Dedifferentiated amniotic fluid mesenchymal stem cell (primary cell): Measurements from ENCODE around the gene SHISAL2A.

Source experiments
- DNase-seq: peaks from one replicate; pipeline ENCODE4 v3.0.0-alpha.2; 2016; ENCODE audit errors: extremely low spot score

Gene SHISAL2A

GRCh38 chr1:52632732-52633290 is at the start of gene SHISAL2A:
Gene SHISAL2A (plus strand): TSS chr1:52633168. CDS start chr1:52633494, 326 bp downstream.
- DNase-seq, result no peak

DNA sequence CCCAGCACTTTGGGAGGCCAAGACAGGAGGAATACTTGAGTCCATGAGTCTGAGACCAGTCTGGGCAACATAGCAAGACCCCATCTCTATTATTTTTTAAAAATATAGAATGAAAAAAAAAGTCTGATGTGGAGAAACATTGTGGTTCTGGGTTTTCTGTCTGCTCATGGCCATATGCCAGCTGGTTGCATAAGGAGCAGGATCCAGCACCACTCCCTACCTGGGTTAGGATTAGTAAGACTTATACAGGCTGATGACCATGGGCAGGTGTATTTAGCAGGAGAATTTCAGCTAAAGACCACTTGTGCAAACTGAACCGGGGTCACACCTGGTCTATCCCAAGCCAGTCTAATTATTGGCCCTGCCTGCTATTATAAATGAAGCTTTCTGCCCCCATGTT is 47.5 kb upstream of the SHISAL2A start:
- no peak for DNase-seq

GRCh38 chr1:52588027-52588426 is 44.9 kb upstream of the SHISAL2A start:
- DNase-seq, result no peak

- DNase-seq, result no peak
Measured at GRCh38 chr1:52588535-52588934, 44.4 kb upstream of the SHISAL2A start.

DNA sequence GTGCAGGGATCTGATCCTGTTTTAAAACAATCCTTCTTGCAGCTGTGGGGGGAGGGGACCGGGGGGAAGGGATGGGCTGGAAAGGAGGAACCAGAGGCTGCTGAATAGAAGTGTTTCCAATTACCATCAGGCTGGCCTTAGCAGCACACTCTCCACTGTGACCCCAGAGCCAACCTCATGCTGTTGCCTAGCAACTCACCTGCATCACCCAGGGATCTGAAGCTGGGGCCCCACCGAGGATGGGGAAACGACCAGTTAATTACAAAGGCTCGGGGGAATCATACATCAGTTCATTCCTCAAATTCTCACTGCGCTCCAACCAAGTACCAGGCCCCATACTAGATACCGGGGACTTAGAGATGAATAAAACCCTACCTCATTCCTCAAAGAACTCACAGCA is 42.7 kb upstream of the SHISAL2A start:
- no peak for DNase-seq

GRCh38 chr1:52592637-52593323 is 40.2 kb upstream of the SHISAL2A start:
- DNase-seq, result no peak

DNA sequence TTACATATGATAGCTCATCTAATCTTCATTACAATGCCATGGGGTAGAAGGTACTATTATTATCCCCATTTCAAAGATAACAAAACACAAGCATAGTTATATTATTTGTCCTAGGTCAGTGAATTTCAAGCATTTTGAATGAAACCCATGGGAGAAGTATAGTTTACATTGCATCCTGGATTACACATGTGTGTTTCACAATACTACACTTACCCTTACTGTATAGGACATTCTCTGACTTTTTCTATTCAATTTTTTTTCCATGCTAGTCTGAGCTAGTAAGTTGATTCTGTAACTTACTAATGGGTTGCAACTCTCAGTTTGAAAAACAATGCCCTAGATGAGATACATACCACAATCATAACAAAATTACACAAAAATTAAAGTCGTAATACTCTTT is 39.5 kb upstream of the SHISAL2A start:
- DNase-seq, result no peak

- no peak for DNase-seq
Measured at GRCh38 chr1:52595061-52595460, 37.9 kb upstream of the SHISAL2A start.

DNA sequence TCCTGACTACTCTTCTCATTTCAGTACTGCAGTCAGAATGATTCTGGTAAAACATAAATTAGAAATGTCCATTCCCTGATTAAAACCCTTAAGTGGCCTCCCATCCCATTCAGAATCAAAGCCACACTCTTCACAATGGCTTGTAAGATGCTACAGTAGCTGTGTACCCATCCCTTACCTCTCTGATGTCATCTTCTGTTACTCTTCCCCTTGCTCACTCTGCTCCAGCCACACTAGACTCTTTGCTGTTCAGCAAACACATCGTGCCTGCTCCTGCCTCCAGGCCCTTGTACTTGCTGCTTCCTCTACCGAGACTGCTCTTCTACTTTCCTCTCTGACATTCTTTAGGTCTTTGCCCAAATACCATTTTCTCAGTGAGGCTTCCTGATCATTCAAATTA is 35.1 kb upstream of the SHISAL2A start:
- no peak for DNase-seq

DNA sequence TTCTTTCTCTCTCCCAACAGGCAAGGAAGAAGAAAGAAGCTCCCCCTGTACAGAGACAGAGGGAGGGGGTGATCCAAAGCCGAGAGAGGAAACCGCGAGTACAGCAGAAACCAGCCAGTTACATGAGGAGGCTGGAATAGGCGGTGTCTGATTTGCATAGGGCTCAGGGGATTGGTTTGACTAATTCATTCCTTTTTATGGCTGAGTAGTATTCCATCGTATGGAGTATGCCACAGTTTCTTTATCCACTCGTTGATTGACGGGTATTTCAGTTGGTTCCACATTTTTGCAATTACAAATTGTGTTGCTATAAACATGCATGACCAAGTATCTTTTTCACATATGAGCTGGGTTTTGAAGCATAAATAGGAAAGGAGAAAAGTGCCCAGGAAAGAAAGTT is 34.2 kb upstream of the SHISAL2A start:
- no peak for DNase-seq

DNA sequence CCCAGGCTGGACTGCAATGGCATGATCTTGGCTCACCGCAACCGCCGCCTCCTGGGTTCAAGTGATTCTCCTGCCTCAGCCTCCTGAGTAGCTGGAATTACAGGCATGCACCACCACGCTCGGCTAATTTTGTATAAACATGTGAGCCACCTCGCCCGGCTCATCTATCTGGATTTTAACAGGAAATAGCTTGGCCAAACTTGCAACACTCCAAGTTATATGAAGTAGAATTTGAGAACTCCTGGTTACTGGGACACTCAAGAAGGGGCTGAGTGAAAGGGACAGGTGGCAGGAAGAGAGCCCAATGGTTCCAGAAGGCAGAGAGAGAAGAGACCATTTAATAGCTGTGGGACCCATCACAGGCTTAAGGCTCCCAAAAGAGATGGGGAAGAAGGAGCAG is 33.7 kb upstream of the SHISAL2A start:
- DNase-seq, result no peak

GRCh38 chr1:52600533-52601179 is 32.3 kb upstream of the SHISAL2A start:
- DNase-seq, result no peak

- DNase-seq, result no peak
Measured at GRCh38 chr1:52601519-52601918, 31.4 kb upstream of the SHISAL2A start.

GRCh38 chr1:52601991-52602855 is 30.7 kb upstream of the SHISAL2A start, which contains the start of gene GPX7:
Gene GPX7 (plus strand): TSS chr1:52602371. CDS start chr1:52602410, 39 bp downstream.
- DNase-seq, result no peak

DNA sequence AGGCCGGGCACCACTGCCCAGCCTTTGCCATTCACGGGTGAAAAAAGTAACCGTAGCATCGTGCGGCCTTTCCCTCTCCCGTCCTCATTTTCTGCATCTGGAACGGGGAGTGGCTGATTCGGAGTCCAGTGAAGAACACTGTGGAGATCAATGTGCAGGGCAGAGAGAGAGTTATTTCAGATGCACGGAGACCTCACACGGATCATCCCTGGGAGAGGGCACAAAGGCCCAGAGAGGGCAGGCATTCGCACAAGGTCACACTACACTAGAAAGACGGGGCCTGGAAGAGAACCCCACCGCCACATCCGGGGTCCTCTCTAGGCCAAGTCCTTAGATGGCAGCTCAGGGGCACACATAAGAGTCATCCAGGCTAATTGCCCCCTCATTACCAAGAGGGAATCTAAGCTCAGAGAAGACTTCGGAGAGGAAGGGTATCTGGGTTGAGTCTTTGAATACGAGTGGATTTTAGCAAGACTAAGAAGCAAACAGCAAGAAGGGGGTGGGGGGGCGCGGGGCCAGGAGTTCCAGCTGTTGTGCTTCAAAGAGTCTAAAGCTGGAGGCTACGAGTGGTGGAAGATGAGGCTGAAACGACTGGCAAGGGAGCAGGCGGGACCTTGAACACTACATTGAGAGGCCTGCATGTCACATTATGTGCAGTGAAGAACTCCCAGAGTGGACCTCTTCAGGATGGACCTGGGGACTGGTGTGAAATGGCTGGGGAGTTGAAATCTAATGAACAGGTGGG is 29.9 kb upstream of the SHISAL2A start:
- DNase-seq, result no peak

- DNase-seq, result no peak
Measured at GRCh38 chr1:52603630-52604029, 29.3 kb upstream of the SHISAL2A start.

- DNase-seq, result no peak
Measured at GRCh38 chr1:52604063-52604770, 28.8 kb upstream of the SHISAL2A start.

DNA sequence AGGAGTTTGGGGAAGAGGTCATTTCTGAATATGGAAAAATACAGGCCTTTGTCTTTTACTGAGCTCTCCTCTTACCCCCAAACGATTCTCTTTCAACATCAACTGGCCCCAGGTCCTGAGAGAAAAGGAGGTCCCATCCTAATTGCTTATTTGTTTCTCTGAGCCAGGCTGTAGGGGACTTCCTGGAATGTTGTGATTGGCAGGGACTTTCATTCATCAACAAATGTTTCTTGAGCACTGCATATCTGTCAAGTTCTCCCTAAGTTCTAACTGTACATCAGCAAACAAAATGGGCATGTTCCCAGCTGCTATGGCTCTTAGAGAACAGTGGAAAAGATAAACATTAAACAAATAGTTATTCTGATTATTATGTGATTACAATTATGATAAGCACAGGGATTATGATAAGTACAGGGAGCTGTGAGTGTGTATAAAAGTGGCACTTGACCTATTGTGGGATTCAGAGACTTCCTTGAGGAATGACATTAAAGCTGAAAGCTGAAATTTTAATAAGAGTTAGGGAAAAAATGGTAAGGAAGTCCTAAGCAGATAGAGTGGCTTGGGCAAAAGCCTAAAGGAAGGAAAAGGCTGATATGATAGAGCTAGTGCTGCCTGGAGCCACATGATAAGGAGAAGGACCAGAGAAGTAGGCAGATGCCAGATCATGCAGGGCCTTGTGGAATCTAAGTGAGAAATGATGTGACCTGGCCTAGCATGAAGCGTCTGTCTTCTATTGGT is 19.2 kb upstream of the SHISAL2A start:
- DNase-seq, result no peak

GRCh38 chr1:52614671-52615070 is 18.3 kb upstream of the SHISAL2A start:
- DNase-seq, result no peak

DNA sequence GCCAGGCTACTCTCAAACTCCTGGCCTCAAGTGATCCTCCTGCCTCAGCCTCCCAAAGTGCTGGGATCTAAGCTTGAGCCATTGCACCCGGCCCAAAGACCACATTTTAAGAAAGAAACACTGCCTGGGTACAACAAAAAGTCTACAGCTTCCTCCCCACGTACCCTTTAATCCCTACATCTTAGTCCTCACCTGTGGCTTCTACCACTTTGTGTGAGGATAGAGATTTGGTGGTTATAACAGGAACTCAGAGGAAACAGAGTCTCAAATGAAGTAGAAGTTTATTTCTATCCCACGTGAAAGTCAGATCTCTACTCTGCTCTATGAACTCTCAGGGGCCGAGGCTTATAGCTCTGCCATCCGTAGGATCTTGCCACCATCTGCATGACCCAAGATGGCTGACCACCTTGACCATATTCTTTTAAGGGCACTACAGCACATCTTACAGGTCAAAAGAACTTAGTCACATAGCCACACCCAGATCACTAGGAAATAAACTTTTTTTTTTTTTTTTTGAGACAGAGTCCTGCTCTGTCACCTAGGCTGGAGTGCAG is 17.4 kb upstream of the SHISAL2A start:
- DNase-seq, result no peak
